Right atrium auricular region (tissue), 2 donors: ENCODE results near the gene GGTLC2. TPM values are rescaled to one million over a fixed set of nuclear protein-coding genes. Genes with fewer than 3 reads are reported as not detected.

Experiments used
- DNase-seq: peaks from one replicate; pipeline ENCODE4 v3.0.0-alpha.2; 2019; ENCODE audit warnings: low spot score
- H3K27ac ChIP-seq, 2 donors: fragments of 200-600 bp; sonication (generic); 1 replicate in 1 of 2; 2 replicates in 1 of 2; pipeline ENCODE4 v1.5.1; 2016 to 2019
- H3K27me3 ChIP-seq, 2 donors: fragments of 200-600 bp; sonication (generic); one replicate each; pipeline versions ENCODE4 v1.5.1 to v1.6.0; 2017 to 2019
- H3K36me3 ChIP-seq: fragments of 200-600 bp; sonication (generic); one replicate; pipeline ENCODE4 v1.5.1; 2016
- H3K4me1 ChIP-seq, 2 donors: fragments of 200-600 bp; sonication (generic); one replicate each; pipeline versions ENCODE4 v1.5.1 to v1.6.0; 2017 to 2019
- H3K4me3 ChIP-seq, 2 donors: fragments of 200-600 bp; sonication (generic); 1 replicate in 1 of 2; 2 replicates in 1 of 2; pipeline ENCODE4 v1.5.1; 2017 to 2019; ENCODE audit warnings: mild to moderate bottlenecking in 1 of 2, moderate library complexity in 1 of 2
- H3K9me3 ChIP-seq, 2 donors: fragments of 200-600 bp; sonication (generic); one replicate each; pipeline ENCODE4 v1.5.1; 2019
- CTCF ChIP-seq, 2 donors: fragments of 200-600 bp; sonication (generic); IDR thresholded peaks; one replicate each; pipeline ENCODE4 v1.5.1; 2019; ENCODE audit warnings: antibody characterized with exemption in 2 of 2
- total RNA-seq, 2 donors: library from RNA; depleted of rRNA; stranded (reverse); fragments of >200 nt; gene quantifications; one replicate each; pipeline ENCODE4 v1.1.0, GENCODE V29; 2016

Gene GGTLC2
- total RNA-seq, 2 donors from 2014 or later: not detected

- Histone ChIP-seq H3K36me3 (no peaks in the 10 kb centered on the region), H3K4me1 (no peaks in the 10 kb centered on the region), H3K27ac (no peak overlapping the region), H3K9me3 (no peaks in the 10 kb centered on the region), H3K4me3 (no peak overlapping the region), H3K27me3 (no peaks in the 10 kb centered on the region)
- TF ChIP-seq CTCF (IDR thresholded peaks at IDR 0.05): no peak
- no peak for DNase-seq
These were observed 49.1 kb downstream of the GGTLC2 start for GRCh38 chr22:22693531-22693884.

GRCh38 chr22:22694106-22694505, 49.7 kb downstream of the GGTLC2 start:
- DNase-seq: no peak
- Histone ChIP-seq H3K36me3 (no peaks in the 10 kb centered on the region), H3K4me3 (no peak overlapping the region), H3K9me3 (no peaks in the 10 kb centered on the region), H3K4me1 (no peaks in the 10 kb centered on the region), H3K27me3 (no peaks in the 10 kb centered on the region), H3K27ac (no peak overlapping the region)
- no peak for TF ChIP-seq CTCF (IDR thresholded peaks at IDR 0.05)

- Histone ChIP-seq H3K36me3 (no peaks in the 10 kb centered on the region), H3K4me3 (no peak overlapping the region), H3K9me3 (no peaks in the 10 kb centered on the region), H3K4me1 (no peaks in the 10 kb centered on the region), H3K27ac (no peak overlapping the region), H3K27me3 (no peaks in the 10 kb centered on the region)
- DNase-seq: no peak
- TF ChIP-seq CTCF (IDR thresholded peaks at IDR 0.05): no peak
These were observed 51.7 kb downstream of the GGTLC2 start for GRCh38 chr22:22696104-22696503.

Other genes starting within 250 kb of the GGTLC2 start
- gene ZNF280B, start 135.9 kb upstream of the GGTLC2 start, total RNA-seq: 1 to 10 TPM; 1.1 to 1.2 TPM
- gene ZNF280A, start 124.3 kb upstream of the GGTLC2 start, total RNA-seq: not detected
- gene PRAME, start 85.3 kb upstream of the GGTLC2 start, total RNA-seq: under 1 TPM in 1 of 2 donors, not detected in 1; 0.19 TPM
- 1 to 10 TPM in 1 of 2 donors, under 1 TPM in 1; 0.59 to 1.4 TPM for gene IGLL5, start 243.2 kb downstream of the GGTLC2 start, total RNA-seq